Activated CD8-positive, alpha-beta memory T cell treated with anti-CD3 and anti-CD28 coated beads for 36 hours (primary cell): Measurements from ENCODE around the gene C2CD4A. TPM values are rescaled to one million over a fixed set of nuclear protein-coding genes. Genes with fewer than 3 reads are reported as not detected.

Experiments
- CTCF ChIA-PET: fragments of 350-600 bp; sonication (Branson Sonifier 250); formaldehyde crosslinking; loops from one replicate; lab custom pipeline; 2021; ENCODE audit warnings: antibody characterized with exemption; lab: Charles Lee
- POLR2A ChIA-PET: fragments of 350-600 bp; sonication (Branson Sonifier 250); formaldehyde crosslinking; loops from one replicate; lab custom pipeline; 2021; ENCODE audit warnings: antibody characterized with exemption; lab: Charles Lee
- total RNA-seq, 2 experiments: library from RNA; stranded (reverse); gene quantifications; one replicate each; pipeline ENCODE4 v1.2.3, GENCODE V29; 2021

The C2CD4A gene
- total RNA-seq, 2 experiments from 2014 or later: 0.27 TPM

GRCh38 chr15:62087671-62088352, 21.0 kb downstream of the C2CD4A start:
- CTCF ChIA-PET: no interaction called here
- POLR2A ChIA-PET: no interaction called here

- POLR2A ChIA-PET: no interaction called here
- CTCF ChIA-PET: no interaction called here
These were observed 21.5 kb downstream of the C2CD4A start for GRCh38 chr15:62088353-62088693.

GRCh38 chr15:62089616-62090015, 22.8 kb downstream of the C2CD4A start:
- POLR2A ChIA-PET: no interaction called here
- CTCF ChIA-PET: no interaction called here

GRCh38 chr15:62090988-62091387, 24.2 kb downstream of the C2CD4A start:
- ChIA-PET CTCF (no interaction called here), POLR2A (interaction anchor here (0.5 kb wide), 1 partner anchor 1551 kb away, joined by 8 read pairs; no protein-coding TSS in a partner anchor)

- CTCF ChIA-PET: no interaction called here
These were observed 27.0 kb downstream of the C2CD4A start for GRCh38 chr15:62093809-62094208.

GRCh38 chr15:62094388-62094787, 27.6 kb downstream of the C2CD4A start:
- ChIA-PET POLR2A (no interaction called here), CTCF (no interaction called here)

More at GRCh38 chr15:62093809-62094208, 27.0 kb downstream of the C2CD4A start:
- POLR2A ChIA-PET: no interaction called here

- CTCF ChIA-PET: no interaction called here
- POLR2A ChIA-PET: no interaction called here
These were observed 32.4 kb downstream of the C2CD4A start for GRCh38 chr15:62099094-62099601.

- ChIA-PET CTCF (no interaction called here), POLR2A (no interaction called here)
These were observed 36.7 kb downstream of the C2CD4A start for GRCh38 chr15:62103431-62103830.

- POLR2A ChIA-PET: no interaction called here
- CTCF ChIA-PET: no interaction called here
These were observed 37.6 kb downstream of the C2CD4A start for GRCh38 chr15:62104401-62104800.

GRCh38 chr15:62104846-62105245, 38.1 kb downstream of the C2CD4A start:
- POLR2A ChIA-PET: no interaction called here
- CTCF ChIA-PET: no interaction called here

- CTCF ChIA-PET: no interaction called here
- POLR2A ChIA-PET: no interaction called here
These were observed 38.5 kb downstream of the C2CD4A start for GRCh38 chr15:62105266-62105665.

GRCh38 chr15:62106096-62106495, 39.3 kb downstream of the C2CD4A start:
- ChIA-PET POLR2A (no interaction called here), CTCF (no interaction called here)

GRCh38 chr15:62107571-62108121, 40.9 kb downstream of the C2CD4A start:
- CTCF ChIA-PET: no interaction called here
- POLR2A ChIA-PET: no interaction called here

- CTCF ChIA-PET: no interaction called here
- POLR2A ChIA-PET: no interaction called here
These were observed 41.6 kb downstream of the C2CD4A start for GRCh38 chr15:62108411-62108810.

GRCh38 chr15:62109437-62109836, 42.7 kb downstream of the C2CD4A start:
- POLR2A ChIA-PET: no interaction called here
- CTCF ChIA-PET: interaction anchor here (1.3 kb wide), 1 partner anchor 35 kb away, joined by 3 read pairs; no protein-coding TSS in a partner anchor

GRCh38 chr15:62109982-62110851, 43.4 kb downstream of the C2CD4A start:
- CTCF ChIA-PET: interaction anchor here (1.3 kb wide), 1 partner anchor 36 kb away, joined by 3 read pairs; no protein-coding TSS in a partner anchor
- POLR2A ChIA-PET: interaction anchor here (1.2 kb wide), 1 partner anchor 9 kb away, joined by 4 read pairs; no protein-coding TSS in a partner anchor

- ChIA-PET POLR2A (no interaction called here), CTCF (no interaction called here)
These were observed 45.3 kb downstream of the C2CD4A start for GRCh38 chr15:62112081-62112480.

GRCh38 chr15:62112616-62113593, 46.1 kb downstream of the C2CD4A start:
- CTCF ChIA-PET: no interaction called here
- POLR2A ChIA-PET: no interaction called here

GRCh38 chr15:62115847-62116246, 49.1 kb downstream of the C2CD4A start:
- POLR2A ChIA-PET: no interaction called here
- CTCF ChIA-PET: no interaction called here
